OCI-LY7 (cell line): ENCODE measurements around the gene CGN. TPM values are rescaled to one million over a fixed set of nuclear protein-coding genes. Genes with fewer than 3 reads are reported as not detected.

Experiments used
- BruUV-seq: library from RNA; stranded (reverse); fragments of 400-500 nt; replicated peaks from 2 replicates; lab custom pipeline; 2021; lab: Mats Ljungman, UMichigan
- CTCF ChIA-PET: fragments of 300-600 bp; sonication (Branson Sonifier 250); formaldehyde crosslinking; loops from one replicate; lab custom pipeline; 2022; ENCODE audit warnings: antibody characterized with exemption; ENCODE audit not compliant: unreplicated experiment; lab: Charles Lee
- POLR2A ChIA-PET: fragments of 300-600 bp; sonication (Branson Sonifier 250); formaldehyde crosslinking; loops from one replicate; lab custom pipeline; 2022; ENCODE audit warnings: antibody characterized with exemption; lab: Charles Lee
- DNase-seq: peaks from one replicate; pipeline ENCODE4 v3.0.0-alpha.2; 2015; ENCODE audit warnings: low spot score
- H2AFZ ChIP-seq: fragments of 200-600 bp; sonication (generic), shearing (Covaris generic); 2 replicates; pipeline ENCODE4 v1.6.1; 2014; ENCODE audit warnings: mild to moderate bottlenecking, antibody characterized with exemption, low read length, moderate library complexity
- H3K27ac ChIP-seq: fragments of 200-600 bp; sonication (generic); 2 replicates; pipeline ENCODE4 v1.5.1; 2014; ENCODE audit warnings: mixed run types, low read depth, mild to moderate bottlenecking, moderate library complexity, low read length, inconsistent platforms; ENCODE audit not compliant: poor library complexity, severe bottlenecking
- H3K36me3 ChIP-seq: fragments of 200-600 bp; sonication (generic); 2 replicates; pipeline ENCODE4 v1.6.1; 2014; ENCODE audit warnings: mild to moderate bottlenecking, antibody characterized with exemption, low read length, moderate library complexity, mixed read lengths; ENCODE audit not compliant: insufficient read depth
- H3K4me1 ChIP-seq: fragments of 200-600 bp; sonication (generic); 2 replicates; pipeline ENCODE4 v1.5.1; 2014; ENCODE audit warnings: mild to moderate bottlenecking, low read length; ENCODE audit not compliant: insufficient read depth, poor library complexity, severe bottlenecking
- H3K4me2 ChIP-seq: fragments of 200-600 bp; sonication (generic); 2 replicates; pipeline ENCODE4 v1.6.1; 2014; ENCODE audit warnings: mild to moderate bottlenecking, low read length
- H3K4me3 ChIP-seq: fragments of 200-600 bp; sonication (generic); 2 replicates; pipeline ENCODE4 v1.5.1; 2014; ENCODE audit warnings: mild to moderate bottlenecking, low read depth, low read length; ENCODE audit not compliant: poor library complexity, severe bottlenecking
- H3K79me2 ChIP-seq: fragments of 200-600 bp; sonication (generic); 2 replicates; pipeline ENCODE4 v1.6.1; 2016; ENCODE audit warnings: low read depth, mild to moderate bottlenecking, low read length, moderate library complexity, mixed read lengths; ENCODE audit not compliant: insufficient read depth
- H3K9me2 ChIP-seq: fragments of 200-600 bp; sonication (generic); 2 replicates; pipeline ENCODE4 v1.6.1; 2016; ENCODE audit warnings: mild to moderate bottlenecking, low read length, mixed read lengths; ENCODE audit not compliant: insufficient read depth
- H3K9me3 ChIP-seq: fragments of 200-600 bp; sonication (generic); 2 replicates; pipeline ENCODE4 v1.6.1; 2014; ENCODE audit warnings: mild to moderate bottlenecking, mixed run types, low read length, mixed read lengths
- H4K20me1 ChIP-seq: fragments of 200-600 bp; sonication (generic); 2 replicates; pipeline ENCODE4 v1.6.1; 2014; ENCODE audit warnings: mild to moderate bottlenecking, antibody characterized with exemption, low read length, moderate library complexity, mixed read lengths; ENCODE audit not compliant: insufficient read depth
- CTCF ChIP-seq: fragments of 200-600 bp; sonication (generic); conservative IDR thresholded peaks from 2 replicates; pipeline ENCODE4 v1.5.1; 2014; ENCODE audit warnings: mild to moderate bottlenecking, antibody characterized with exemption, low read length, moderate library complexity, mixed read lengths
- EZH2phosphoT487 ChIP-seq: fragments of 200-600 bp; sonication (generic); IDR thresholded peaks from 2 replicates; pipeline ENCODE4 v1.6.1; 2018; ENCODE audit warnings: low read depth, borderline replicate concordance, mild to moderate bottlenecking, mixed run types, antibody characterized with exemption, low read length, moderate library complexity, mixed read lengths
- intact Hi-C: fragments of 100-400 bp; cut with micrococcal nuclease; formaldehyde crosslinking; loops from one replicate; pipeline ENCODE4 v1.10.0; 2022; ENCODE audit not compliant: unreplicated experiment
- total RNA-seq, 2 experiments: library from RNA; depleted of rRNA in 1 of 2; stranded (reverse); fragments of >200 nt in 1 of 2; shearing (Covaris generic) in 1 of 2; gene quantifications; 2 replicates each; pipeline ENCODE4 v1.2.3, GENCODE V29; 2014 to 2022

Gene CGN
- total RNA-seq, 2 experiments from 2014 or later: 1.7 to 5.5 TPM

DNA sequence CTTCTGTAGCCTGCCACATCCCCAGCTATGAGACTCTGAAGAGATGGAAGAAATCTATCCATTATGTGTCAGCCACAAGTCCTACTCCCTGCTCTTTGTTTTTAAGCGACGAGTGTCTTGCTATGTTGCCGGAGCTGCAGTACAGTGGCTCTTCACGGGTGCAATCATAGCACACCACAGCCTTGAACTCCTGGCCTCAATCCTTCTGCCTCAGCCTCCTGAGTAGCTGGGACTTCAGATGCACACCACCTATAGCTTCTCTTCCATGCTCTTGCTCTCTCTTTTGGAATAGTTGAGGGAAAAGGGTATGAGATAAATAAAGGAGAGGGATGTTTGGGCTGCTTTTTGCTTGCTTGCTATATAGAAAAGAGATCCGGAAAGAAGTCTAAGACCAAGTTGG lies 30.6 kb downstream of the CGN start:
- BruUV-seq: no TSS peak
- POLR2A ChIA-PET: interaction anchor here (0.6 to 0.8 kb wide), 2 partner anchors 11 to 37 kb away, joined by 3 read pairs; no protein-coding TSS in a partner anchor
- no peak overlapping the region for H3K4me2 ChIP-seq
- DNase-seq: no peak
- intact Hi-C loops: no loop called here
- H4K20me1 ChIP-seq: no peaks in the 10 kb centered on the region
- no peaks in the 10 kb centered on the region for H3K36me3 ChIP-seq
- no peak overlapping the region for H3K27ac ChIP-seq
- H2AFZ ChIP-seq: no peak overlapping the region
- CTCF ChIA-PET: no interaction called here
- H3K9me3 ChIP-seq: no peaks in the 10 kb centered on the region
- TF ChIP-seq EZH2phosphoT487 (no peak), CTCF (no peak)
- no peaks in the 10 kb centered on the region for H3K4me1 ChIP-seq
- H3K79me2 ChIP-seq: no peaks in the 10 kb centered on the region
- H3K9me2 ChIP-seq: no peaks in the 10 kb centered on the region
- no peak overlapping the region for H3K4me3 ChIP-seq

DNA sequence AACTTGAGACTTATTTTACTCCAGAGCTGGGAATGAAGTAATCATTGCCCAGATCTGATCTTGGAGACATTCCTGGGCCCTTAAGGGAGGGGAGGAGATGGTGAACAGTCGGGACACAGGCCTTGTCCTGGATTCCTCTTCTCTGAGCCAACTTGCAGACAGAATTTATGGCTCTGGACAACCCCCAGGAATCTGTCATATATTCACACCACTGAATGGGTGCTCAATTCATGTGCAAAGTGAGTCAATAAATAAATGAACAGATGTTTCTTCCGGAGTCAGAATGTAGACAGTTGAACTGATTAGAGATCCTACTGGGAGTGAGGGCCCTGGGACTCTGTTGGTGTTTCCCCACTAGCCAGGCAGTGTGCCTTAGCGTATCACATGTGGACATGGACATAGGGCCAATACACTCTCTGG lies 31.5 kb downstream of the CGN start:
- Histone ChIP-seq H2AFZ (no peak overlapping the region), H3K9me2 (no peaks in the 10 kb centered on the region), H3K4me2 (no peak overlapping the region), H3K9me3 (no peaks in the 10 kb centered on the region), H3K27ac (no peak overlapping the region), H3K79me2 (no peaks in the 10 kb centered on the region), H3K4me1 (no peaks in the 10 kb centered on the region), H3K4me3 (no peak overlapping the region), H3K36me3 (no peaks in the 10 kb centered on the region), H4K20me1 (no peaks in the 10 kb centered on the region)
- TF ChIP-seq CTCF: no peak
- no peak for TF ChIP-seq EZH2phosphoT487
- DNase-seq: no peak
- ChIA-PET CTCF (no interaction called here), POLR2A (interaction anchor here (0.6 kb wide), 1 partner anchor 10 kb away, joined by 3 read pairs; no protein-coding TSS in a partner anchor)
- no TSS peak for BruUV-seq
- intact Hi-C loops: no loop called here

- no peaks in the 10 kb centered on the region for H4K20me1 ChIP-seq
- H3K4me2 ChIP-seq: no peak overlapping the region
- H3K4me3 ChIP-seq: no peak overlapping the region
- no peaks in the 10 kb centered on the region for H3K4me1 ChIP-seq
- TF ChIP-seq CTCF: no peak
- no peak for TF ChIP-seq EZH2phosphoT487
- ChIA-PET CTCF (no interaction called here), POLR2A (no interaction called here)
- no TSS peak for BruUV-seq
- no peaks in the 10 kb centered on the region for H3K9me3 ChIP-seq
- H3K27ac ChIP-seq: no peak overlapping the region
- no peak for DNase-seq
- intact Hi-C loops: no loop called here
- H3K36me3 ChIP-seq: no peaks in the 10 kb centered on the region
- H3K79me2 ChIP-seq: no peaks in the 10 kb centered on the region
- H2AFZ ChIP-seq: no peak overlapping the region
- H3K9me2 ChIP-seq: no peaks in the 10 kb centered on the region
Measured at GRCh38 chr1:151545542-151545941, 34.4 kb downstream of the CGN start.
